GM10266 (cell line): ENCODE results near the gene COMTD1.

ENCODE experiments used
- DNase-seq: peaks from one replicate; pipeline ENCODE4 v3.0.0; 2012; ENCODE audit errors: extremely low spot score
- TF ChIP-seq, protein P1 (sequence below): IDR thresholded peaks from 2 replicates; pipeline ENCODE4 v1.5.1; 2012; ENCODE audit warnings: mild to moderate bottlenecking, low read depth; ENCODE audit not compliant: control insufficient read depth, insufficient read depth; ENCODE audit errors: missing control alignments

The COMTD1 gene

DNA sequence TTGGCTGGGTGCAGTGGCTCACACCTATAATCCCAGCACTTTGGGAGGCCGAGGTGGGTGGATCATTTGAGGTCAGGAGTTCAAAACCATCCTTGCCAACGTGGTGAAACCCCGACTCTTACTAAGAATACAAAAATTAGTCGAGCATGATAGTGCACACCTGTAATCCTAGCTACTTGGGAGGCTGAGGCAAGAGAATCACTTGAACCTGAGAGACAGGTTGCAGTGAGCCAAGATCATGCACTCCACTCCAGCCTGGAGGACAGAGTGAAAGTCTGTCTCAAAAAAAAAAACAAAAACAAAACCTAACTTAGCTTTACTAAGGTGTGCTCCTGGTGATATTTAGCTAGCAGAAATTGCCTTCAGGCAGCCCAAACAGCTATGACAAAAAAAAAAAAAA is 49.4 kb downstream of the COMTD1 start:
- TF ChIP-seq, protein P1, sequence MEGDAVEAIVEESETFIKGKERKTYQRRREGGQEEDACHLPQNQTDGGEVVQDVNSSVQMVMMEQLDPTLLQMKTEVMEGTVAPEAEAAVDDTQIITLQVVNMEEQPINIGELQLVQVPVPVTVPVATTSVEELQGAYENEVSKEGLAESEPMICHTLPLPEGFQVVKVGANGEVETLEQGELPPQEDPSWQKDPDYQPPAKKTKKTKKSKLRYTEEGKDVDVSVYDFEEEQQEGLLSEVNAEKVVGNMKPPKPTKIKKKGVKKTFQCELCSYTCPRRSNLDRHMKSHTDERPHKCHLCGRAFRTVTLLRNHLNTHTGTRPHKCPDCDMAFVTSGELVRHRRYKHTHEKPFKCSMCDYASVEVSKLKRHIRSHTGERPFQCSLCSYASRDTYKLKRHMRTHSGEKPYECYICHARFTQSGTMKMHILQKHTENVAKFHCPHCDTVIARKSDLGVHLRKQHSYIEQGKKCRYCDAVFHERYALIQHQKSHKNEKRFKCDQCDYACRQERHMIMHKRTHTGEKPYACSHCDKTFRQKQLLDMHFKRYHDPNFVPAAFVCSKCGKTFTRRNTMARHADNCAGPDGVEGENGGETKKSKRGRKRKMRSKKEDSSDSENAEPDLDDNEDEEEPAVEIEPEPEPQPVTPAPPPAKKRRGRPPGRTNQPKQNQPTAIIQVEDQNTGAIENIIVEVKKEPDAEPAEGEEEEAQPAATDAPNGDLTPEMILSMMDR, result no peak
- no peak for DNase-seq
